ENCODE measurements around the gene TMEM138.
"Not testable (repeated sequence)": the region's sequence is repeated elsewhere in the genome, so short reads cannot be mapped to it uniquely, and the experiment has no call there.

Gene TMEM138

GRCh38 chr11:61364012-61364675, 2.0 kb downstream of the TMEM138 start:
- TF ChIP-seq POLR2A (IDR thresholded peaks at IDR 0.05; ENCODE audit: low read length) (no peak), GATA1 (IDR thresholded peaks at IDR 0.05; ENCODE audit: low read depth, low read length) (no peak)
- DNase-seq, result no peak

GRCh38 chr11:61367406-61367805, 5.2 kb downstream of the TMEM138 start:
- DNase-seq, result peak; percentile 86 to 93
- TF ChIP-seq GATA1 (IDR thresholded peaks at IDR 0.05; ENCODE audit: low read depth, low read length), result peak; percentile 37
- no peak for TF ChIP-seq POLR2A (IDR thresholded peaks at IDR 0.05; ENCODE audit: low read length)

- TF ChIP-seq GATA1 (IDR thresholded peaks at IDR 0.05; ENCODE audit: low read depth, low read length) (no peak), POLR2A (IDR thresholded peaks at IDR 0.05; ENCODE audit: low read length) (no peak)
- DNase-seq, result no peak
Observed at GRCh38 chr11:61368646-61369045, 6.5 kb downstream of the TMEM138 start.

GRCh38 chr11:61369372-61370348, 7.5 kb downstream of the TMEM138 start:
- no peak for TF ChIP-seq GATA1 (IDR thresholded peaks at IDR 0.05; ENCODE audit: low read depth, low read length)
- TF ChIP-seq POLR2A (IDR thresholded peaks at IDR 0.05; ENCODE audit: low read length), result peak; percentile 36
- no peak for DNase-seq

GRCh38 chr11:61370349-61371005, 8.3 kb downstream of the TMEM138 start:
- TF ChIP-seq POLR2A (IDR thresholded peaks at IDR 0.05; ENCODE audit: low read length) (no peak), GATA1 (IDR thresholded peaks at IDR 0.05; ENCODE audit: low read depth, low read length) (no peak)
- no peak for DNase-seq

GRCh38 chr11:61372659-61373420, 10.7 kb downstream of the TMEM138 start:
- DNase-seq, result no peak
- TF ChIP-seq GATA1 (IDR thresholded peaks at IDR 0.05; ENCODE audit: low read depth, low read length) (no peak), POLR2A (IDR thresholded peaks at IDR 0.05; ENCODE audit: low read length) (no peak)

- DNase-seq, result no peak
- no peak for TF ChIP-seq POLR2A (IDR thresholded peaks at IDR 0.05; ENCODE audit: low read length)
- no peak for TF ChIP-seq GATA1 (IDR thresholded peaks at IDR 0.05; ENCODE audit: low read depth, low read length)
Observed at GRCh38 chr11:61375761-61376108, 13.6 kb downstream of the TMEM138 start.

- no peak for DNase-seq
- TF ChIP-seq POLR2A (IDR thresholded peaks at IDR 0.05; ENCODE audit: low read length) (no peak), GATA1 (IDR thresholded peaks at IDR 0.05; ENCODE audit: low read depth, low read length) (no peak)
Observed at GRCh38 chr11:61377461-61378160, 15.4 kb downstream of the TMEM138 start.

GRCh38 chr11:61378713-61379313, 16.6 kb downstream of the TMEM138 start:
- no peak for DNase-seq

GRCh38 chr11:61380884-61381283, 18.7 kb downstream of the TMEM138 start:
- TF ChIP-seq POLR2A (IDR thresholded peaks at IDR 0.05; ENCODE audit: low read length) (no peak), GATA1 (IDR thresholded peaks at IDR 0.05; ENCODE audit: low read depth, low read length) (no peak)
- no peak for DNase-seq

More at GRCh38 chr11:61378713-61379313, 16.6 kb downstream of the TMEM138 start:
- no peak for TF ChIP-seq GATA1 (IDR thresholded peaks at IDR 0.05; ENCODE audit: low read depth, low read length)
- no peak for TF ChIP-seq POLR2A (IDR thresholded peaks at IDR 0.05; ENCODE audit: low read length)

GRCh38 chr11:61383859-61384258, 21.7 kb downstream of the TMEM138 start:
- DNase-seq, result not testable (repeated sequence)

All from erythroblast (primary cell).